GM19023 (cell line): ENCODE measurements around the gene MTARC2.

Experiments
- ATAC-seq: cut with Tn5 transposase; IDR thresholded peaks from one replicate; pipeline ENCODE4 v1.9.1; 2021; ENCODE audit warnings: mild to moderate bottlenecking, moderate library complexity; ENCODE audit not compliant: unreplicated experiment

The MTARC2 gene

GRCh38 chr1:220824031-220824989 lies 76.2 kb downstream of the MTARC2 start:
- no peak for ATAC-seq

DNA sequence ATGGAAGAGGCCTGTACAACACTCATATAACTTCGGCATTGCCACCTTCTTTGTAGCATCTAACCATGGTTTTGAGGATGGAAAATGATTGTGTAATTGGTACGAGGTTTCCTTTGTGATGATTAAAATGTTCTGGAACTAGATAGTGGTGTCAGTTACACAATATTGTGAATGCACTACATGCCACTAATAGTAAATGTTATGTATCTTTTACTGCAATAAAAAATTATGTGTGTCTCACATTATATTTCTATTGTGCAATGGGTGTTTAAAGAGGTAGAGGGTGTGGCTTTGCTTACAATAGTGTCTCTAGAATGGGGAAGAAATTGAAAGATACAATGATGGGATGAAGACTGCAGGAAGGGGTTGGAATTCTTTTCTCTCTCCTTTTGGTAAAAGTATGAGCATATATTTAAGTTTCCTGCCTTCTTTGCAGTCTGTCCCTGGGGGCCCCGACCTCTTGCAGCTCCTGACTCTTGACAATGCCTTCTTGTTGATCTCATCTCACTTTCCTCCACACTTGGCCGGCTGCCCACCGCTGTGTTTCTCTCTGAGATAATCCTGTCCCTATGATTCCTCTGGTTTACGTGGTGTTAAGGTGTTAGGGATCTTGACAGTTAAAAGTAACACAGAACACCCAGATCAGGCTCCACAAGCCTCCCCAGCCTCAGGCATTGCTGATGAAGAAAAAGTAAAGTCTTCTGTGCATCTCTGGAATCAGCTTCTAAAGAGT lies 77.9 kb downstream of the MTARC2 start:
- ATAC-seq, result no peak

DNA sequence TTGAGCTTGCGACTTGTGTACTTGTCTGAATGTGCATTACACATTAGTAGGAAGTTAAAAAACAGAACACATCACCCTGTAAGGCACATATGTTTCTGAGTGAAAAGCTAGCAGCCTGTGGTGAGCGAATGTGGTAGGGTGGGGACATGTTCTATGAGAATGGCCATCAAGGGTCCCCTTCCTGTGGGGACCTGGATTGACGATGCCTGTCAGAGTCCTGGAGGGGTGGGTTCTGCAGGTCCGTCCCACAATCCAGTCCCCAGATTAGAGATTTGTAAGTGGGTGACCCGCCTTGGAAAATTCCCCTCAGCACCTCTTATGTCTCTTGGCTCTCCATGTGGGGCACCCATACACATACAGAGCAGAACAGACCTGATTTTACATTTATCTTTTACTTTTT lies 78.6 kb downstream of the MTARC2 start:
- ATAC-seq, result no peak

- ATAC-seq, result no peak
These were observed 79.5 kb downstream of the MTARC2 start for GRCh38 chr1:220827445-220828178.

DNA sequence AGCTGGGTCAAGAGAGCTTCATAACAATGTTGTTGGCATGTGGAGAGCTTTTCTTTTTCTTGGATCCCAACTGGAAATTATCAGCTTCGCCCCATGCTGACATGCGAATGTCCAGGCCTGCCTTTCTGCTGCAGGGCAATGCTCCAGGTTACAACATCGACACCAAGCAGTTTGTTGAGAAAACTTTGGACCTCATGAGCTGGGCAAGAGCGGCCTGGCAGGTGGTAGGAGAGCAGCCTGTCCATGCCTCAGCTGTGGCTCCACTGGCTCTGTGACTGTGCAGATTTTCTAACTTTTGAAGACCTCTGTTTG lies 80.0 kb downstream of the MTARC2 start:
- no peak for ATAC-seq

DNA sequence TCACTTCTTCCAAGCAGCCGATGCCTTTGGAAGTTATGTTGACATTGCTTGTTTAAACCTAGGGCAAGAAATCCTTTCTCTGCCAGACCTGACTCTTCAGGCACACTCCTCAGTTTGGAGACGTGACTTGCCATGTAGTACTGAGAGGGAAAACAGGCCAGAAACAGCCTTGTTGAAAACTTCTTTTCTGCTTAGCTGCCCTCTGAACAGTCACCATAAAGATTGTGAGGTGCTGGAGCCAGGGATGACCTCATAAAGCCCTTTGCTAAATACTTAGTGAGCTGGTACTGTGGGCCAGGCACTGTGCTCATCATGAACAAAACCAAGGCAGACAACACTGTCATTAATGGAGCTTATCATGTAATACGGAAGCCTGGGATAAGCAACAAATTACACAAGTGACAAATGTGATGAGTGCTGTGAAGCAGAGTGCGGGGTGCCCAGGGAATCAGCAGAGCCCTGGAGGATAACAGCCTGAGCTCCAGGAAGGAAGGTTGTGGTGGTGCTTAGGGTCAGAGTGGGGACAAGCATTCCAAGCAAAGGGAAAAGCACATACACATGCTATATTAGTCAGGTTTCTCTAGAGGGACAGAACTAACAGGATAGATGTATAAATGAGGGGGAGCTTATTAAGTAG lies 80.9 kb downstream of the MTARC2 start:
- no peak for ATAC-seq

GRCh38 chr1:220833436-220833835 lies 85.3 kb downstream of the MTARC2 start:
- ATAC-seq, result no peak
